MV-4-11 (cell line): ENCODE measurements around the gene COG7.
"Not testable (repeated sequence)": the region's sequence is repeated elsewhere in the genome, so short reads cannot be mapped to it uniquely, and the experiment has no call there.

Source experiments
- DNase-seq: peaks from one replicate; lab custom pipeline; 2025; lab: John Stamatoyannopoulos, UW

The COG7 gene

DNA sequence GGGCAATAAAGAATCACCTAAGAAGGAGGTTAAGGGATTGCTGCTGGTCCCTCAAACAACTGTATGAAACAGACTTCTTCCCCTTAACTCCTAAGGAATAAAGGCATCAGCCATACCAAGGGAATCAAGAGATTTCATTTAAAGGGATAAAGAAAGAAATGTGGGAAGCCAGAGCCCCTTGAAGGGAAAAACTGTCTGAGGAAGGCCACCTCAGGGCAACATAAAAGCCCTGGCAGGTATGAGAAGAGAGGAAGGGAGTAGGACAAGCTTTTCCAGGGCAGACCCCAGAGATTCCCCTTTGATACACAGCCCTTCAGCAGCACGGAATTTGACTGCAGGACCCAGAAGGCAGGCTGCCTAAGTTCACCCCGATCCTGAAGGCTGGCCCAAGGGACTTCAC lies 43.5 kb downstream of the COG7 start:
- no peak for DNase-seq

DNA sequence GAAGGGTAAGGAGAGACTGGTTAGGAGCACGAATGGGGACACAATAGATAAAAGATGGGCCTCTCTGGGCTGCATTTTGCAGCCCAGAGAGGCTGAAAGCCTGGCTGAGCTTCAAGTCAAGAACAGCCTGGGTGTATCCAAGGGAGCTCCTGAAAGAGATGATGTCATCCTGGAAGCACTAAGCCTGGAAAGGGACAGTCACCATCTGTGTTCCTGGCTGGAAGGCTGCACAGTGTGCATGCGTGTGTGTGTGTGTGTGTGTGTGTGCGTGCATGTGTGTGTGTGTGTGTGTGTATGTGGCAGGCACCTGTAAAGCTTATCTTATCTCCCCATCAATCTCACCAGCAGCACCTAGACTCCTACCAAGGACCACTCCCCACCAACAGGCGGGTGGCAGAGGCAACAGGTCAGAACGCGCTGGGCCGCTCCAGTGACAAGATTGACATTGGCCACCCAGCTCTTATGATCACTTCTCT lies 44.1 kb downstream of the COG7 start:
- DNase-seq = no peak

DNA sequence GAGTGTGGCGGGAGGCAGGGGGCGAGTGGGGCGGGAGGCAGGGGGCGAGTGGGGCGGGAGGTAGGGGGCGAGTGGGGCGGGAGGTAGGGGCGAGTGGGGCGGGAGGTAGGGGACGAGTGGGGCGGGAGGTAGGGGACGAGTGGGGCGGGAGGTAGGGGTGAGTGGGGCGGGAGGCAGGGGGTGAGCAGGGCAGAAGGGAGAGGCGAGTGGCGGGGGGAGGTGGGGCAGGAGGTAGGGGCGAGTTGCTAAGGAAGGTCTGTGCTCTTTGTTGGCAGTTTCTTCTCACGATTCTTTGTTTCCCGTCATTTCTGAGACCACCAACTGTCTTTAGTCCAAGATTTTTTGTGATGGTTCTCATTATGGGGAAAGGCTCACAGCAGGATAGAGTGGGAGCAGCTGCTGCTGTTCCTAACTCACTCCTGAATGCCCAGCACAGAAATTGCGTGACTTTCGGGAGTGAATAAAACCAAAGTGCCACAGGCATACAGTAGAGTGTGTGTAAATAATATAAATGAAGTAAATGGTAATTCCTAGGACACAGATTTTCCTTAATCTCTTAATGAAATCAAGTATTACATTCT lies 44.7 kb downstream of the COG7 start:
- no peak for DNase-seq

DNA sequence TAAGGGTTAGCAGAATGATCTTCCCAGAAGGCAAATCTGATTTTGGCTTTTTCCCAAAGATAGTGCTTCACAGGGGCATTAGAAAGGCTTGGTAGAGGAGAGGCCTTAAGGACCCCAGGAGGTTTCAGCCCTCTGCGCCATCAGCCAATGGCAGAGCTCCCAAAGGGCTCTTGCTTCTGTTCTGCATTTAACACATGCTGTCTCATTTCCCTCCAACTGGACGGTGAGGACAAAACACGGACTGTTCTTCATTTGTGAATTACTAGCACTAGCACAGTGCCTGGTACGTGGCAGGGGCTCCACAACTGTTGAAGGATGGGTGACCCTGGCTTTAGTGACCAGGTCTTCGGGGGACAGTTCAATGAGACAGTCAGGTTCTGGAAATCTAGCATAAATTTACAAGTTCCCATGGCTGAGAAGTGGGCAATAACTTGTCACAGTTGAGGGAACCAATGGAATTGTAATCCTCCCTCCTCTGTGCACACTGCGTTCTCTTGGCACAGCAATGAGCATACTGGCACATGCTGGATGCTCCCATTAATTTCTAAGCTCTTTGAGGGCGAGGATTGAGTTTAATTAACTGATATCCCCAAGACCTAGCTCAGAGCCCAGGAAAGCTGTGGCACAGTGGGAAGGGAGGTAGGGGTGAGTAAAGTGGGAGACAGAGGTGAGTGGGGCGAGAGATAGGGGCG lies 45.4 kb downstream of the COG7 start:
- DNase-seq = no peak

DNA sequence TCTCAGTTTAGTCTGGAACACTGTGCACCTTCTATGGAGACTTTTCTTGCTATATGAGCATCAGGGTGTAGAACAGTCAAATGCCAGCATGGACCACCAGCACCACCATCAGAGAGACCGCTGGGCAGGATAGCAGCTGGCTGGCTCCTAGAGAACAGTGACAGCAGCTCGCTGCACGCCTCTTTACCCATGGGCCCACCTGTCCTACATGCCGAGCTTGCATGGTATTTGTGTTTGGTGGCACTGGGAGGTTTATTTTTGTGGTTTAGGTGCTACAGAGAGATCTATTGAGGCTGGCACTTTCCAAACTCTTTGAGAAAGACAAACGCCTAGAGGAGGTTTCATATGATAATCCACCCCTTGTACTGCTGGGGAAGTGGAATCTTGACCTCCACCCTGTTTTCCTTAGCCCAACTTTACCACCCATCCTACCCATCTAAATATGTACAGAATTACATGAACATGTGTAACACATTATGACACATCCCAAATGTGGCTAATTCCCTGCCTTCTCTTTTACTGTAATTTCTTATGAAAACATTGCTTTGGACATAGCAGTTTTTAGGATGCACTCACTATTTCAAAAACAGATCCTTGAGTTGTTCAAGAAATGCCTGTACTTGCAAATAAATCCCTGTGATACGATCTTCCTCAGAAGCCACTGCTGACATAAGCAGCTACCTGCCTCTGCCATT lies 46.3 kb downstream of the COG7 start:
- no peak for DNase-seq

DNA sequence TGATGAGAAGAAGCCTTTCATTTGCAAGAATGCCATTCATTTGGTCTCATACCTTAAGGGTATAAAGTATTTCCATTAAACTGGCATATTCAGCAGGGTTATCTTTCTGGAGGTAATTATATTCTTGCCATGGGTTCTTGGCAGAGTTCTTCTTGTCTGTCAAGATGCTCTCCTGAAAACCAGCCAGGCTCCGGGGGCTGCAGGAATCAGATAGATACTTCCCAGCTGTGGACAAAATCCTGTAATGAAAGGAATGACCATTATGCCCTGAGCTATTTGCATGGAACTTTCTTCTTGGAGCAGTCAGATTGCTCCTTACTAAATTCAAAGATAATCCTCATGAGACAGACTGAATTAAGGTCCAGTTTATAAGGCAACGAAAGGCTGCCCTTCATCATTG lies 47.0 kb downstream of the COG7 start:
- DNase-seq = no peak

DNA sequence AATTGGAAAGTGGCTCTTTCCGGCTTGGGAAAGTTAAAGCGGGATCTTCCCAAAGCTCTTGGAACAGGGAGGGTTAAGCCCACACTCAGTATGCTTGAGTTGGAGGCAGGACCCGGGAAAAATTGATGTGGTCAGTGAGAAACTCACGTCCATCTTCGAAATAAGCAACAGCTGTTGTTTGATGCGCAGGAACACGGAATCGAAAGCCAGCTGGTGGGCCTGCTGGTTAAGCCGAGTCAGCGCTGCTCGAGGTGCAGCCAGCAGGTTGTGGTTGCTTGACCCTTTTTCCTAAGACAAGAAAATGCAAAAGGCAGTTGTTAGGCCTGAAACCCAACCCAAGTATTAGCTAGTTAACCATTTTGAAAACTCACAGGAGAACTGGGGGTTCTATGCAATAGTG lies 49.4 kb downstream of the COG7 start:
- no peak for DNase-seq

DNA sequence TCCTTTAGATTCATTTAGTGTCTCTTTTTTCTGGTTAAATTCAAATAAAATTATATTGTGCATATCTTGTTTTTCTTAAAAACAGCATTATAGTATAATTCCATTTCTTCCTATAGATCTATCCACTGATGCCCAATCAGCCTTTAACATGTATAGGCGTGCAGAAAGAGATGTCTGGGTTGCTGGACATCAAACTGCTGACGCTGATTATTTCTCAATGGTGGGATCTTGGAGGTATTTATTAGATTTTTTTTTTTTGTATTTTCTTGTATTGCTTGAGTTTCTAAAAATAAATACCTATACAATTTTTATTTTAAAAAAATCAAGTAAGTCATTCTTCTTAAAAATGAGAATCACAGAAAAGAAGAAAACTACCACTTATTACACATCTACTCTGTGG lies 50.9 kb downstream of the COG7 start:
- DNase-seq = no peak

DNA sequence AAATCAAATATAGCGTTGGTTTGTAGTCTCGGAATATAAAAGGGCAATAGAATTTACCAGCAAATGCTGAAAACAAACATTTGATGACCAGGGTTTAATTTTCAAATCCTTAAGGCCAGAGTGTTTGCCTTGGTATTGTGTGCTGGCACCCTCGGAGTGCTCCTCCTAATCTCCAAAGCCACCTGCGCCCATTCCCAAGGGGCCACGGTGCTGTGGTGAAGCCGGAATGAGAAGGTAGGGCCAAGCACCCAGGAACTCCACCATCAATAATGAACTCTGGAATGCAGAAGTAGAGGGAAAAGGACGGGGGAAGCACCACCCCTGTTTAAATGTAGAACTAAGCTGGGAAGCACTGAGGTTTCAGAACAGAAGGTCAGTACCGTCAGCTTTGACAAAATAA lies 51.9 kb downstream of the COG7 start:
- DNase-seq = no peak

DNA sequence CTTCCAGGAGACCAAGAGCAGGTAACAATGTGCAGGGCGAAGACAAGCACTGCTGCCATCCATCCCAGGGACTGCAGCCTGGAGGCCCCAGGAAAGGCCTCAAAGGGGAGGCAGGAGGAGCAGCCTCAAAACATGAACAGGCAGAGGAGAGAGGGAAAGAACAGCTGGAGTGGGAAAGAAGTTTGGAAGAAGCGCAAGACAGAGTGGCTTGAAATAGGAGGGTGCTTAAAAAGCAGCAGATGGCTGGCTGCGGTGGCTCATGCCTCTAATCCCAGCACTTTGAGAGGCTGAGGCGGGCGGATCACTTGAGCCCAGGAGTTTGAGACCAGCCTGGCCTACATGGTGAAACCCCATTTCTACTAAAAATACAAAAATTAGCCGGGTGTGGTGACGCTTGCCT lies 52.5 kb downstream of the COG7 start:
- not testable (repeated sequence) for DNase-seq

DNA sequence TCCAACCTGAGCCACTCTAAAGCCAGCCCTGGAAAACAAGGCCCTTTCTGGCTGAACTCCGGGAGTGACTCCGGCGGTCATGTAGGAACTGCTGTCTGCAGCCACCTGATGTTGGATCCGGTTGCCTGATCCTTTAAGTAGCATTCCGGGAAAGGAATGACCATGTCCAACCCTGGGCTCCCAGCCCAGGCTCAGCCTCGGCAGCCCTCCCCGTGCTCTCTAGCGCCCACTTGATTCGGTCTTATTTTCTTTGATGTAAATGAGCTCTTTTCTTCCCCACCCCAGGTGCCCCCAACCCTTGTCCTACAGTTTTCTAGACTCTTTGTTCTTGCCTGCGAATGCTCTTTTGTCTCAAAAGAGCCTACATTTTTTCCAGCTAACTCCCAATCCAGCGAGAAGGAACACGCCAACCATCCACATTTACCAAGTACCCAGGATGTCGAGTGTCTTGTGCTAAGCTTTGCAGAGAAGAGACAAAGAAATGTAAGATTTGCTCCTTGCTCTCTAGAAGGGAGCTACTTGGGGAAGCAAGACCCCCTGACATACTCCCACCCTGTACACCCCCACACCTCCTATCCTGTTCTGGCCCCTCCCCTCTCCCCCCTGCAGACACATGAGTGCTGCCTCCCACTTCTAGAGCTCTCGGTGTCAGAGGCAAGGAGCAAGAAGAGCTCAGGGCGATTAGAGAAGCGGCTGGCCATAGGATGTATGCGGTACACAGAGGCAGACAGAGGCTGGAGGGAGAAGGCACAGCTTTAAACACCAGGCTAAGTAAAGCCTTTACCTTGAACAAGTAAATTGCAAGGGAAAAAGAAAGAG lies 53.8 kb downstream of the COG7 start:
- DNase-seq = no peak

DNA sequence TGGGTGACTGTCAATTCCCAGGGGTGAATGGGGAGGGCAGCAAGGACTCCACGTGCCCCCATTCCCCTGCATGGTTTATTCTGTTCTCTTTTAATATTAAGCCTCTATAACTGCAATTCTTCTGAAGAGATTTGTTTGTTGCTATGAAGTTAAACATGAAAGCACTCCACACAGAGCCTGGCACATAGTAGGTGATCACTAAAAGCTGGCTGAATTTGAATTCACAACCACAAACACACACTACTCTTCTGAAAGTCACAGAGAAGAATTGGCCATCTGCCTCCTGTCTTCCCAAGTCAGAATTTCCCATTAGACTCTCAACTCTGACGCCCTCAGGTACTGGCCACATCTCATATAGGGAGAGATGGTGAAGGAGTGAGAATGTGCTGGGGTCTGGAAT lies 55.5 kb downstream of the COG7 start:
- no peak for DNase-seq

DNA sequence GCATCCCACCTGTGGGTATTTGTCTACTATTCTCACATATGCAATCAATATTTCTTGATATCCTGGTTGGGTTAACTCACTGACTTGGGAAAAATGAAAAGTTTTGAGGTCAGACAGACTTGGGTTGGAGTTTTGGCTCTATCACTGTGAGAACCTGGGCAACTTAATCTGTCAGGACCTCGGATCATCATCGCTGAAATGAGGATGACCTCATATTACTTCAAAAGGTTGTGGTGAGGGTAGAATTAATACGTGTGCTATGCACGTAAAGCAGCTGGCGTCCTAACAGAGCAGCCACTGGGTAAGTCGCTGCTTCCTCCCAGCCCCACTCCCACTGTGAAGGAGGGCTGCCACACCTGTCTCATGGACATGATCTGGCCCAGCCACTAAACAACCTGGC lies 57.3 kb downstream of the COG7 start:
- DNase-seq = no peak

DNA sequence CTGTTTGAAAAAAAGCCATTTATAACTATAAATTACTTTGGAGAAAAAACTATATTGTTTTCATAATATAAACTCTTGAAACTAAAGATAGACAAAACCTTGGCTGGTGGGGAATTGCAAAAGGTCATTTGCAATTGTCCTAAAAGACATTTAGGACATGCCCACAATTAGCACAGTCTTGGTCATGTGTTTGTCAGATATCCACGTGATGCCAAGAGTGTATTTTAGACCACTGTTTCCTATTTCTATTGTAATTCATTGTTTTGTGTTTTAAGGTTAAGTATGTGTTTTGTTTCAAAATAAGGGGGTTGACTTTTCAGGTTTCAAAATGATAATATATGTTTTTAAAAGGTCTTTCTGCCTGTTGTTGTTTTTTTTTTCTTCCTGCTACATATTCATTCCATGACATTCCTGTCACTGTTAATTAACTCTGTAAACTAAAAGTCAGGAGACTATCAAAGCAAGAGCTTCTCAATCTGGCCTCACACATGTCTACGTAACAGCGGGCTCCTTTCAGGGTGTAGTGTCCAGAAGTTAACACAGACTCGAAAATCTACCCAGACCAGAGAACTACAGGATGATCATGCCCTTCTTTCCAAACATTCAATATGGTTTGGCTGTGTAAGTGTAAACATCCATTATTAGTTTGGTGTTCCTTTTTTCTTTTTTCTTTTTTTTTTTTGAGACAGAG lies 58.7 kb downstream of the COG7 start:
- DNase-seq = no peak

DNA sequence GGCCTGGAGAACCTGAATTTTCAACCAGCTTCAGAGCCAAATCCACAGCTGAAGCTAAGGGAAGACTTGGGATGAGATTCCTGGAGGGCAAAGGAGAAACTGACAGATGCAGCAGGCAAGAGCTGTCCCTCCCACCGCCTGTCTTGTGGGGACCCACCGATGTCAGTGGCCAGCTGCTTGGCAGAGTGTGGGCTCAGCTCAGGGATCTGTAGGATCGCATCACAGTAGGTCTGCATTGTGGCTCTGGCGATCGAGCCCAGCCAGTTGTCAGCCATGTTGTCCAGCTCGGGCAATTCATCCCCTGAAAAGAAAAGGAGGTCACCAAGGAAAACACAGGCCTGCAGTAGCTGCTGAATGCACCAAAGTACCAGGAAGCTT lies 60.8 kb downstream of the COG7 start:
- no peak for DNase-seq

DNA sequence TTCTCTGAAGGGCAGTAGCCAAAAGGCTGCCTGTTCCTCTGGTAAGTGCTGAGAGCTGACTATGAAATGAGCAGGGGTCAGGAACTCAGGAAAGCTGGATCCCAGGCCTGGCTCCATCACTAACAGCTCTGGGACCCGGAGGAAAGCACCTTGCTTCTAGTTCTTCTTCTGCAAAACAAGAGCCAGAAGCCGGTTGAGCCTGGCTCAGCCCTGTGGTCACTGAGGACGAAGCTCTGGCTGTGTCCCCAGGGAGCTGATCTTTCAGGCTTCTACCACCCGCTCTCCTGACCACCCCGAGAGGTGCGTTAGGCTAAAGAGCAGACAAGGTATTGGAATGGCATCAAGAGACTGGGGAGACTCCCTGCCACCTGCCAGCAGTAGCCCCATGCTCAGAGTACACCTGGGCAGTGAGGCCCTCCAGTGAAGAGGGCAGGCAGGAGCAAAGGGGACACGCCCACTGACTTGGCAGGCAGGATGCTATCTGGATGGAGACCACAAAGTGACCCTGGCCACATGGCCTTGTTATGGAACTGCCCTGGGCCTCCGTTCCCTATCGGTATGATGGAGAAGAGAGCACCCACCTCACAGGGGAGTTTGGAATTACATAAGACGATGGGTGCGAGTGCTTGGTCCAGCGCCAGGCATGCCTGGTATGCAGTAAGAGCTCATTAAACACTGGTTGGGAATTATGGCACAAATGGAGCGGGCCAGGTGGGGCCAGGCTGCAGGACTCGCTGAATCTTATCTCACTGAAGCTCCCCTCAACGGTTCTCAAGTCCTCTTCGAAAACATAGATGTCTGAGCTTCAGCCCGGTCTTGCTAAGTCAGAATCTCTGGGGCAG lies 61.4 kb downstream of the COG7 start:
- no peak for DNase-seq

DNA sequence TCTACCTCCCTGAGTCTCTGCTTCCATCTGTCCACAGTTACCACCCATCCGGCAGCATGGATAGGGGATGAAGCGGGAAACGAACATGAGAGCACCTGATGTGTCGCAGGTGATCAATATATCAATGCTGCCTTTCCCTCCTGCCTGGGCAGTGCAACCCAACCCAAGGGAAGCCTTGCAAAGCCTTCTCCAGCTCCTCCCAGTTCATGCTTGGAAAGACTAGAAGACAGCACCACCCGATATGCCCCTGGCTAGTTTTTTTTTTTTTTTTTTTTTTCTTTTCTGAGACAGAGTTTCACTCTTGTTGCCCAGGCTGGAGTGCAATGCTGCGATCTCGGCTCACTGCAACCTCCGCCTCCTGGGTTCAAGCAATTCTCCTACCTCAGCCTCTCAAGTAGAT lies 63.1 kb downstream of the COG7 start:
- DNase-seq = not testable (repeated sequence)

DNA sequence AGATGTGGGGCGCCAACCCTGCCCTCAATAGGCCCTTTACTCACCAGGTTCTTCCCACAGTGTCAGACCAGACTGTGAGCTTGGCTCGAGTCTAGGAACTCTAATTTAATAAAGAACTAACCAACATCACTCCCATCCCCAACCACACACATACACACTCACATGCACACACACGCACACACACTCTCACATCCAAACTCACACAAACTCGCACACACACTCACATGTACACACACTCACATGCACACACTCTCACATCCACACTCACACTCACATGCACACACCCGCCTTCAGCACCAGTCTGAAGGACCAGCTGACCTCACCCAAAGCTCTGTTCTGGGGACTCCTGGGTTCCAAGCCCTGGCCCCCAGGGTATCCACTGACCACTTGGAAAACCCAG lies 63.8 kb downstream of the COG7 start:
- DNase-seq = no peak

DNA sequence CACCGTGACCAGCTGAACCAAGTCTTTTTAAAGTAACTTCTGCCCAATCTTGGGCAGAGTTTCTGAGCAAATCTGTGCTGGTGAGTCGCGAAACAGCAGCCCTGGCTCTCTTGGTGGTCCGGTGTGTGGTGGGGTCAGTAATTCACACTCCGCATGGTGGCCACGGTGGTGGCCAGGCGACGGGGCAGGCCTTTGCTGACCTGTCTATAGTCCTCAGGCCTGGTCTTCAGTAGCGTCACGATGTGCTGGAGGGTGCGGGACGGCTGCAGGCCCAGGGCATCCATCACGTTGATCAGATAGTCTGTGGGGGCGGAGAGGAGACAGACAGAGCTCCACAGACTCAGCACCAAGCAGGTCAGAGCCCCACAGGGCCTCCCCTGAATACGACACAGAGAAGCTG lies 64.2 kb downstream of the COG7 start:
- no peak for DNase-seq

DNA sequence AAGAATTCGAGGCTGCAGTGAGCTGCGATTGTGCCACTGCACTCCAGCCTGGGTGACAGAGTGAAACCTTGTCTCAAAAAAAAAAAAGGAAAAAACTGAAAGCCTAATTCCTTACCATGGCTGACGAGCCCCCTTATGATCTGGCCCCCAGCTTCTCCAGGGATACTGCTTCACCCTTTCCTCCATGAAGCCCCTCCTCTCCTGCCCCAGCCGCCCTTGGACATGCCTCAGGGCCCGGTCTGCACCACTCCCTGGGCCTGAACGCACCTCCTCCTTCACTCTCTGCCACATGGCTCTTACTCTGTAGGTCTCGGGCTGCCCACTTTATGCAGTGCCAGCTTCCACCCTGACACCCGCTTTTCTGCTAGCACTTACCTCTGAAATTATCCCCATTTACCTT lies 65.3 kb downstream of the COG7 start:
- DNase-seq = no peak

DNA sequence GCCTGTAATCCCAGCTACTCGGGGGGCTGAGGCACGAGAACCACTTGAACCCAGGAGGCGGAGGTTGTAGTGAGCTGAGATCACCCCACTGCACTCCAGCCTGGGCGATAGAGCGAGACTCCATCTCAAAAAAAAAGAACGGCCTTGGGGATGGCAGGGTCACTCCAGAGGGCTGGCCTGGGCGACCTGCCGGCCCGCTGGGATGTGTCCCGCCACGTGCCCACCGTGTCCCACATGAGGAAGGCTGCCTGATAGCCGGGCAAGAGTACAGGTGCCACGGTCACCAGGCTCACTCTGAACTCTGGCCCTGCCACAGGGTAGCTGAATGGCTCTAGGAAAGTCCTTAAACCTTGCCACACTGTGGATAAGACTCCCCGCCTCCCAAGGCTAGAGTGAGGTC lies 67.5 kb downstream of the COG7 start:
- DNase-seq = no peak
